KMS-11 (cell line): Measurements from ENCODE around the gene TFAP2B.

Source experiments
- H2AFZ ChIP-seq: fragments of 200-600 bp; sonication (generic); 2 replicates; pipeline ENCODE4 v1.6.1; 2016; ENCODE audit warnings: antibody characterized with exemption, mixed run types, low read depth
- H3K27ac ChIP-seq: fragments of 200-600 bp; sonication (generic); 2 replicates; pipeline ENCODE4 v1.6.1; 2016; ENCODE audit warnings: mild to moderate bottlenecking, mixed run types
- H3K27me3 ChIP-seq: fragments of 200-600 bp; sonication (generic); 2 replicates; pipeline ENCODE4 v1.6.1; 2017; ENCODE audit warnings: mild to moderate bottlenecking, low read depth, mixed run types, moderate library complexity; ENCODE audit not compliant: insufficient read depth
- H3K36me3 ChIP-seq: fragments of 200-600 bp; sonication (generic); 2 replicates; pipeline ENCODE4 v1.6.1; 2017; ENCODE audit warnings: mild to moderate bottlenecking, mixed run types; ENCODE audit not compliant: insufficient read depth
- H3K4me1 ChIP-seq: fragments of 200-600 bp; sonication (generic); 2 replicates; pipeline ENCODE4 v1.6.1; 2016; ENCODE audit warnings: mild to moderate bottlenecking, low read depth, mixed run types; ENCODE audit not compliant: poor library complexity, severe bottlenecking
- H3K4me2 ChIP-seq: fragments of 200-600 bp; sonication (generic); 2 replicates; pipeline ENCODE4 v1.7.0; 2016; ENCODE audit warnings: mild to moderate bottlenecking, mixed run types
- H3K4me3 ChIP-seq: fragments of 200-600 bp; sonication (generic); IDR thresholded peaks from 2 replicates; pipeline ENCODE4 v1.6.1; 2017; ENCODE audit warnings: low read depth, low read length, mixed read lengths; ENCODE audit not compliant: insufficient read depth
- H3K79me2 ChIP-seq: fragments of 200-600 bp; sonication (generic); 2 replicates; pipeline ENCODE4 v1.6.1; 2016; ENCODE audit warnings: low read depth, mixed run types; ENCODE audit not compliant: insufficient read depth
- H3K9ac ChIP-seq: fragments of 200-600 bp; sonication (generic); 2 replicates; pipeline ENCODE4 v1.6.1; 2016; ENCODE audit warnings: mild to moderate bottlenecking, mixed run types
- H4K20me1 ChIP-seq: fragments of 200-600 bp; sonication (generic); 2 replicates; pipeline ENCODE4 v1.6.1; 2016; ENCODE audit warnings: mild to moderate bottlenecking, mixed run types; ENCODE audit not compliant: insufficient read depth
- TF ChIP-seq, protein P1 (sequence below): fragments of 200-600 bp; sonication (generic); conservative IDR thresholded peaks from 2 replicates; pipeline ENCODE4 v1.6.1; 2017; ENCODE audit warnings: low read depth, mild to moderate bottlenecking, antibody characterized with exemption, low read length, moderate library complexity, mixed read lengths

TFAP2B gene

DNA sequence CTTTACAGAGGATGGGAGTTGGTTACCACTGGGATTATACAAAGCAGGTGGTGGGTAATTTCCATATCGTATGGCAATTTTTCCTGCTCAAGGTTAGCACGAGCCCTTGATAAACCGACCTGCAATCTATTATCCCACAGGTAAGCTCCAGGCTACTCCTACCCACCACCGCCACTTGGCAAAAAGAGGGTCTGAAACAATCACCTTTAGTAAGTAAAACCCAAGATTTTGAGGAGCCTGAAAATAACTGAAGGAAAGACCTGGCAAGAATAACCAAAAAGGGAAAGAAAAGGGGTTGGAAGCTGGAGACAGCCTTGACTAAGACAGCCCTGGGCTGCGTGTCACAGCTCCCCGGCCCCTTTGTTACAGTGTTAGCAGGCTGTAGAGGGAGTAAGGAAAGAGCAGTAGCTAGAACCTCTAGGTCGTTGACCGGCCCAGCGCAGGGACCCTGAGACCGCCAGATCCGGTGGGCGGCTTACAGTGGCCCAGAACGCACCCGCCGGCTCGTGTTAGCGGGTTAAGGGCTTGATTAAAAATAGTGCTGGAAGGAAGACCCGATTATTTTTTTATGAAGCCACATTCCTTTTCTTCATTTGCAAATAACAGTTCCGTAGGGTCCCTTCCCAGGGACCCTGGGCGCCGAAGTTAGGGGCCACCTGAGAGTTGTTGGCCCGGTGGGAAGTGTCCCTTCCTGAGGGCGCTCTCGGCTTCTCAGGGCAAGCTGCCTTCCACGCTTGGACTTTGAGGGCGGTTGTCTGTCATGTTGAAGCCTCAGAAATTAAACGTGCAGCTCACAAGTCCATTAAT, 30.5 kb downstream of the TFAP2B start:
- Histone ChIP-seq H3K27ac (no peak overlapping the region), H4K20me1 (no peaks in the 10 kb centered on the region), H3K4me2 (no peak overlapping the region), H2AFZ (no peak overlapping the region), H3K27me3 (no peaks in the 10 kb centered on the region), H3K79me2 (no peaks in the 10 kb centered on the region), H3K4me1 (no peaks in the 10 kb centered on the region), H3K36me3 (no peaks in the 10 kb centered on the region), H3K4me3 (no peak overlapping the region), H3K9ac (no peak overlapping the region)
- TF ChIP-seq, protein P1, sequence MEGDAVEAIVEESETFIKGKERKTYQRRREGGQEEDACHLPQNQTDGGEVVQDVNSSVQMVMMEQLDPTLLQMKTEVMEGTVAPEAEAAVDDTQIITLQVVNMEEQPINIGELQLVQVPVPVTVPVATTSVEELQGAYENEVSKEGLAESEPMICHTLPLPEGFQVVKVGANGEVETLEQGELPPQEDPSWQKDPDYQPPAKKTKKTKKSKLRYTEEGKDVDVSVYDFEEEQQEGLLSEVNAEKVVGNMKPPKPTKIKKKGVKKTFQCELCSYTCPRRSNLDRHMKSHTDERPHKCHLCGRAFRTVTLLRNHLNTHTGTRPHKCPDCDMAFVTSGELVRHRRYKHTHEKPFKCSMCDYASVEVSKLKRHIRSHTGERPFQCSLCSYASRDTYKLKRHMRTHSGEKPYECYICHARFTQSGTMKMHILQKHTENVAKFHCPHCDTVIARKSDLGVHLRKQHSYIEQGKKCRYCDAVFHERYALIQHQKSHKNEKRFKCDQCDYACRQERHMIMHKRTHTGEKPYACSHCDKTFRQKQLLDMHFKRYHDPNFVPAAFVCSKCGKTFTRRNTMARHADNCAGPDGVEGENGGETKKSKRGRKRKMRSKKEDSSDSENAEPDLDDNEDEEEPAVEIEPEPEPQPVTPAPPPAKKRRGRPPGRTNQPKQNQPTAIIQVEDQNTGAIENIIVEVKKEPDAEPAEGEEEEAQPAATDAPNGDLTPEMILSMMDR = no peak

DNA sequence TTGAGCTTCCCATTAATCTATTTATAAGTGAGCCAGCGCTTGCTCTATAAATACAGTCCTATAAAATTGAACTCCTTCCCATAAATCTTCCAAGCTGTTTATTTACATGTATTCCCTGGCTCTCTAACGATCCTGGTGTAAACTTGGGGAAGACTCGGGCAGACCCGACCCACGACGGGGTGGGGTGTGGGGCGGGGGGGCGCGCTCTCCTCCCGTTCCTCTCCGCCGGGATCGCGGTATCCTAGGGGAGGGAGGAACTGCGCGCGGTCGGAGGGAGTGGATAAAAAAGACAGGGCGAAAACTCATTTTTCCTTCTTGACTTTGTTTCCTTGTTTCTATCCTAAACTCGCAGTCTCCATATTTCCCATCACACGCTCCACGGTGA, 31.1 kb downstream of the TFAP2B start:
- Histone ChIP-seq H3K4me2 (no peak overlapping the region), H3K27ac (no peak overlapping the region)

DNA sequence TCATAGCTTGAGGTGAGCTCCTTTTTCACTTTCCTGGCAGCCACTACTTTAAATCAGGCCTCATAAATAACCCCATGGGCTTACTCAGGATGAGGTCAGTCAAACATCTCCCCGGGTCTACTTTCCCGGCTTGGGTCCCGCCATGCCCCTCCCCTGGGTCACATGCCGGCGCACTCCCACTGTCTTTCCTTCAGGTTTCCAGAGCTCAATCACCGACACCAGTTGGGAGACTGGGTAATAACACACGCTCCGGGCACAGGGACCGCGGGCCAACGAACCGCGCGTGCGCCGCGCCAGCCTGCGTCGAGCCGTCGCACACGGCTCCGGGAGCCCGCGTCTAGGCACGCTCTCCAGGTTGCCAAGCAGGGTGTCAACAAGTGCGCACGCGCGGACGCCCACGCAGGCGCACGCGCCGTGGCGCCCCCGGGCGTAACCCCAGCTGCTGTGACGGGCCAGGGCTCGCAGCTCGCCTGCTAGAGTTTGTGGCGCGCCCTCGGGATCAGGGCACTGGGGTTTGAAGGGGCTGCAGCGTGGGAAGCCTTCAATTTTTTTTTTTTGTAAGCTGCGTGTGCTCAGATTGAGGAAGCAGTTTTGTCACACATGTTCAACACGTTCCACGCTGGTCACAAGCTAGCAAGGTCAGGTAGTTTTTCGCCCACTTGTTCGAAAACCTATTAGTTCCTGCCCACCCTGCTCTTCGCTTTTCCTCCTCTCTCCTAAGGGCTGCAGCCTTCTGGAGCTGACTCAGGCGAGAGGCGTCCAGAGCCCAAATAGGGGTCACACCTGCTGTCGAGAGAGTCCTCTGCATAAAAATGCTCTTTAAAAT, 31.8 kb downstream of the TFAP2B start:
- H4K20me1 ChIP-seq = no peaks in the 10 kb centered on the region
- H3K36me3 ChIP-seq = no peaks in the 10 kb centered on the region
- no peak overlapping the region for H2AFZ ChIP-seq
- H3K4me2 ChIP-seq = no peak overlapping the region
- H3K79me2 ChIP-seq = no peaks in the 10 kb centered on the region
- H3K27me3 ChIP-seq = no peaks in the 10 kb centered on the region
- H3K27ac ChIP-seq = no peak overlapping the region
- H3K4me1 ChIP-seq = no peaks in the 10 kb centered on the region
- H3K4me3 ChIP-seq = no peak overlapping the region
- no peak overlapping the region for H3K9ac ChIP-seq
- TF ChIP-seq, protein P1 = no peak

More for the DNA sequence above, 31.1 kb downstream of the TFAP2B start:
- H3K36me3 ChIP-seq = no peaks in the 10 kb centered on the region
- H3K27me3 ChIP-seq = no peaks in the 10 kb centered on the region
- no peak overlapping the region for H3K9ac ChIP-seq
- H3K79me2 ChIP-seq = no peaks in the 10 kb centered on the region
- H3K4me3 ChIP-seq = no peak overlapping the region
- TF ChIP-seq, protein P1 = no peak
- no peaks in the 10 kb centered on the region for H4K20me1 ChIP-seq
- no peak overlapping the region for H2AFZ ChIP-seq
- no peaks in the 10 kb centered on the region for H3K4me1 ChIP-seq

DNA sequence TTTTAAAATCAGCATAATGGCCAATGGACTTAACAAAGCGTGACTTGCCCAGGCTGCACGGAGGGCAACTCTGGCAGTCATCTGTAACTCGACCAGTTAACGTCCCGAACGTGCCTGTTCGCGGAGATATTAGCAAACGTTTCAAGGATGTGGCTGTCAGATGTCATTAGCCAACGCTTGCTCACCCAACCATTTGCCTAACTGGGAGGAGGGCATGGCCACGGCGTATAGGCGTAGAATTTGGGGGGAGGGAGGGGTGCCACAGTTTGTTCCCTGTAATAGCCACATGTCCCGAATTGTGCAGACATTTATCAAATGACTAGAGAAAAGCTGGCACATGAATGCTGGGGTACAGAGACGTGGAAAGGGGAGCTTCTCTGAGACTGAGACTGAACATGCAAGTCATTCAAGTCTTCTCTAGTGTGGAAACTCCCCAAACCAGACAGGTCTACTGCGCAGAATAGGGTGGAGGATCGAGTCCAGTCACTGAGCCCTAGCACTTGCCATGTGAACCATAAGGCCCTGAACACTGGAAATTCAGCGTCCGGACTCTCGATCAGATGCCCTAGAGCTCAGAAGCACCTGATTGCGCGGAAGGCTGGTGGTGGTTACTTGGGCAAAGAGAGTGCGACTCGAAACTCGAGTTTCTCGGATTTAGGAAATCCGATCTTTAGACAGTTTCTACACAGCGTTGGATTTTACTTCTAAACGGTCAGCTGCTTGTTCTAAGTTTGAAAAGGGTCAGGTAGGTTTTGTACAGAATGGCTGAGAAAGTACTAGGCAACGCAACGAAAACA, 32.6 kb downstream of the TFAP2B start:
- H3K36me3 ChIP-seq = no peaks in the 10 kb centered on the region
- no peak overlapping the region for H3K4me3 ChIP-seq
- H3K79me2 ChIP-seq = no peaks in the 10 kb centered on the region
- no peak overlapping the region for H3K9ac ChIP-seq
- TF ChIP-seq, protein P1 = no peak
- no peak overlapping the region for H3K27ac ChIP-seq
- no peaks in the 10 kb centered on the region for H3K27me3 ChIP-seq
- H2AFZ ChIP-seq = no peak overlapping the region
- no peaks in the 10 kb centered on the region for H4K20me1 ChIP-seq
- no peaks in the 10 kb centered on the region for H3K4me1 ChIP-seq
- no peak overlapping the region for H3K4me2 ChIP-seq
